HTR-8/SVneo (cell line): Measurements from ENCODE around the gene VSIG8.

Source experiments
- DNase-seq: peaks from one replicate; pipeline ENCODE4 v3.0.0; 2011; ENCODE audit warnings: low spot score, mixed read lengths; ENCODE audit not compliant: insufficient read length
- FAIRE-seq: peaks from 2 replicates; lab custom pipeline; 2011; peaks lifted over from hg19 to GRCh38; lab: Jason Lieb, UNC

Gene VSIG8

GRCh38 chr1:159889202-159889601, 26.7 kb upstream of the VSIG8 start:
- FAIRE-seq: no peak
- DNase-seq: no peak

DNA sequence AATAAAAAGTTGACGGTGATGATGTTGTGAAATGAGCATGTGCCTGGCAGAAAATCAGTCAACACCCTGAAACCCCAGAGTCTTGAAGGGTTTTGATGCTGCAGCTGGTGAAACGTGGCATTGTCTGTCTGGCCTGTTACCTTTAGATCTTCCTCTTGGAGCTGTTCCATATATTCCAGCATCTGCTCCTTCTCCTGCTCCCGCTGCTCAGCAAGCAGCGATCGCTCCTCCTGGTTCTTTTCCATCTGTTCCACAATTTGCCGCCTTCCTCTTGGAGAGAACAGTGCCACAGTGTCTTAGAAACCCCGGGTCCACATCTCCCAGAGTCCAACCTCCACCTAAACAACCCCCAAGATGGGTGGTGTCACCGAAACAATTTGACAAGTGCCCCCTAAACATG, 21.8 kb upstream of the VSIG8 start:
- FAIRE-seq (no peak), DNase-seq (no peak)

DNA sequence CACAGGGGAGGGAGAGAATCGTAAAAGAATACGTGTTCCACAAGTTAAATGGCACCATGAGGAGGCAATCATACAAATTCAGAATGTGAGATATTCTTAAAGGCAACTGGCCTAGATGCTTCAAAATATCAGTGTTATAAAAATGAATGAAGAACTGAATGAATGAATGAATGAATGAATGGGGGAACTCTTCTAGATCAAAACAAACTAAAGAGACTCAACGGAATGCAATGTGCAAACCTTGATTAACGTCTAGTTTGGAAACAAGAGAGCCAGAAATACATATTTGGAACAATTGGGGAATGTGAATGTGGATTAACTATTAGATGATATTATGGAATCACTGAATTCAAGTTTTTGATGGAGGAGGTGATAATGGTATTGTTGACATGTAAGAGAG, 20.7 kb upstream of the VSIG8 start:
- no peak for FAIRE-seq
- DNase-seq: no peak

DNA sequence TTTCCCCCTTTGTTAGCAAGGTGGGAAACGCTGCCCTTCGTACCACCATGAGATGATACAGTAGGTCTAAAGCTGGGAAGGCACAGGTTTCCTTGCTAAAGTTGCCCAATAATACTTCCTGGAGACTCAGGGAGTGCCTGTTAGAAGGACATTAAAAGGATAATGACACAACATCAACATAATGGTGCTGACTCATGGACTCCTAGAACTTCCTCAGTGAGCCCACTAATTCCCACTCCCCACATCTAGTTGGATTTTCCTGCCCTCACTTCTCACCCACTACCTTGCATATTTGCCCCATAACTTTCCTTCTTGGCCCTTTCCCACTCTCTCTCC, 20.0 kb upstream of the VSIG8 start:
- DNase-seq (no peak), FAIRE-seq (no peak)

GRCh38 chr1:159881622-159882526, 19.4 kb upstream of the VSIG8 start:
- peak; percentile 38 for FAIRE-seq
- peak; percentile 69 for DNase-seq

DNA sequence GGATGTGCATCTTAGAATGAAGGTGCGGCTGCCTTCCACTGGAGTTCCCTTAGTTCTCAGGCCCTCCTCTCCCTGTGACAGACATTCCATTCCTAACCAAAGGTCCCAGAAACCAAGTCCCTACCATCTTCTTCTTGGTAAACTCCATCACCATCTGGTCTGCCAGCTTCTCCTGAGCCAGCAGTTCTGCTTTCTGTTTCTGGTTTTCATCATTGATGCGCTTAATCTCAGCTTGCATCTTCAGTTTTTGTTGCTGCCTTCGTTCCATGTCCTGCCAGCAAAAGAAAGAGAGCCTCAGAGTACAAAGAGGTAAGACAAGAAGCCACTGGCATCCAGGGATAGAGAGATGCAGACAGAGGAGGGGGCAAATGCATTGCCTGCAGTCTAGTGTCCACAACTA, 18.0 kb upstream of the VSIG8 start:
- FAIRE-seq (no peak), DNase-seq (no peak)

GRCh38 chr1:159879977-159880376, 17.5 kb upstream of the VSIG8 start:
- DNase-seq: peak; percentile 19
- no peak for FAIRE-seq

DNA sequence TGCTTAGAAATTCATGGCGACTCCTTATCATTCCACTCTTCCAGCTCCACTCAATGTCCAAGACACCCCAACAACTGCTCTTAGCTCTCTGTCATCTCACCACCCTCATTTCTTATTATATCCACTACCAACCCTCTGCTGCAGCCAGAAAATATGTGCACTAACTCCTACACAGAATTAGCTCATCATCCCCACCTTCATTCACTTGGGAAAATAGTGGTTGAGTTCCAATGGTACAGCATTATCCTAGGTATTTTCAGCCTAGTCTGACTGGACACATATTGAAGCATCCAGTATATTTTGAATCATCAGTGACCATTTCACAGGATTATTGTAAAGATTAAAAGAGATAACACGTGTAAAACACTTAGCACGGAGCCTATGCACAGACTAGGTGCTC, 16.7 kb upstream of the VSIG8 start:
- no peak for FAIRE-seq
- DNase-seq: no peak

- DNase-seq: no peak
- FAIRE-seq: no peak
Measured at GRCh38 chr1:159877695-159878444, 15.4 kb upstream of the VSIG8 start.

DNA sequence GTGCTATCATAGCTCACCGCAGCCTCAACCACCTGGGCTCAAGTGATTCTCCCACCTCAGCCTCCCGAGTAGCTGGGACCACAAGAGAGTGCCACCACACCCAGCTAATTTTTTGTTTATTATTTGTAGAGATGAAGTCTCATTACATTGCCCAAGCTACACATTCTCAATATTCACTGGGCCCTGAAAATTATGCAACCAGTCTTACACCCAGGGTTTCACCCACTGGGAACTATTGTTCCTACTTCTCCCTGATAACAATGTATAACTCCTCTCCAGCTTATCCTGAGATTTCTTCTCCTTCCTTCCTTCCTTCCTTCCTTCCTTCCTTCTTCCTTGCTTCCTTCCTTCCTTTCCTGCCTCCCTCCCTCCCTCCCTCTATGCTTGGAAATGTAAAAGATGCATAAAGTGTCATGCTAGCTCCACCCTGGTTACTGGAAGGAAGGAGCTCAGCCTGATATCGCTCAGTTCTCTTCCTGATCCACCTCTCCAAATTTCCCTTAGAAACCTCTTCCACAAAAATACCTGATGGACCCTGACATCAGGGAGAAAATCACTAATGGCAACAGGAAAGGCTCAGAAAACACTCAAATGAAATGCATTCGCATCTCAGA, 11.2 kb upstream of the VSIG8 start:
- DNase-seq: no peak
- no peak for FAIRE-seq

DNA sequence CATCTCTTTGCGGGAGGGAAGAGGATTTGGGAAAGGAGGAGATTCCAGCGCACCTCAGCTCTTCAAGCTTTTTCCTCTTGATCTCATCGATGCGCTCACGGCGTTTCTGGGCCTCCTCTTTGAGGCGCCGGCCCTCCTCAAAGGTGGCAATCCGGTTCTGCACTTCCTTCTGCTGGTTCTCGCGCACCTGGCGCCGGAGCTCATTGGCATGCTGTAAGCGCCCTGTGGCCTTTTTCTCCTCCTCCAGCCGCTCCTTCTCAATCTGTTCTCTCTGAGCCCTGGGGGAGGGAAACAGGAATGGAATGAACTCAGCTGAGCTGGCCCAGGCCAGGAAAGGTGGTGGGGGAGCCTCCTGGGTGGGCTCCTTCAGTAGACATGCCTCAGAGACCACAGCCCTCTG, 10.4 kb upstream of the VSIG8 start:
- FAIRE-seq: no peak
- no peak for DNase-seq

DNA sequence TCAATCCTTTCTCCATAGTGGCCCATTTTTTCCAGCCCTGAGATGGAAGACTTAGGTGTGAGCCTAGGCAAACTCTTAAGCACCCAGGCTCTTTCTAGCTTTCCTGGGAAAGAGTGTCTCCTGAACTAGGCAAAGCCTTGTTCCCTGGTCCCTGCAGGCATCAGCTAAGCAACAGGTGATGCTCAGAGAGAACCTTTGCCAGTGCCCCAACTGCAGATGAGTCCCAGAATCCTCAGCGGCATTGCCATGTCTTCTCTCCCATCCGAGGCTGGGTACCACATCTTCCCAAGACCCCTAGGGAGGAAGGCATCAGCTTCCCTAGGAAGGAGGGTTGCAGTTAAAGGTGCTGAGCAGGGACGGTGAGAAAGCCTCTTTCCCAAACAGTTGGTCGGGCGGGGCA, 8.2 kb upstream of the VSIG8 start:
- FAIRE-seq: no peak
- DNase-seq: no peak

DNA sequence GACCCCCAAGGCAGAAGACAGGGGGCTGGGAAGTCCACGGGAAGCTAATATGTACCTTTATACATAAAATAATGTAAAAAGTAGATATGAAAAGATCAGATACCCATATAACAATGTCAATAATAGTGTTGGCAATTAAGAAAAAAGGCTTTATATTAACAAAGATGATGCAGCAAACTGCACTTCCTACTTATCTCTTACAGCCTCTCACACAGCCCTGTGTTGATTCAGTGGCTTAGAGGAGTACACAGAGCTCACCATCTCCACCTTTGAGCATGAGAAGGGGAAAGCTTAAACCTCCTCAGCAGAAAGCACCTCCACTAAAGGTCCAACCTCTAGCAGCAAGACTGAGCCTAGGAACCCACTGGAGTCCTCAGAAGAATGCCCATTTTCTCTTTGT, 7.2 kb upstream of the VSIG8 start:
- FAIRE-seq (no peak), DNase-seq (no peak)

DNA sequence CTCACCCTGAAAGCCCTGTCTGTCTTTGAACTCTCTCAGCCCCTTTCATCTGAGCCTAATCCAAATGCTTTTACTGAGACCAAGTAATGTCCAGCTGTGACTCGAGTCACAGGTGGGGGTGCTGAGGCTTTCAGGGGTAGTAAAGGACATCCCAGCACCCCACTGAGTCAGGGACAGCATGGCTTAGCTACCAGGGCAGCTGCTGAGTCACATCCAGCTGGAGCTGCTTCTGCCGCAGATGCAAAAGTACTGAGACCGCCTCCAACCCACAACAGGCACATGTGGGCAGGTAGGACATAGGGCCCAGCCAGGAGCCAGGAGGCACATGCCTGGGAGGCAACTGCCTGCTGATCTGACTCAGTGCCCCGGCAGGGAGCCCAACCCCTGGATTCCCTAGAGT, 6.7 kb upstream of the VSIG8 start:
- no peak for FAIRE-seq
- no peak for DNase-seq

GRCh38 chr1:159868766-159869165, 6.3 kb upstream of the VSIG8 start:
- FAIRE-seq (no peak), DNase-seq (no peak)

DNA sequence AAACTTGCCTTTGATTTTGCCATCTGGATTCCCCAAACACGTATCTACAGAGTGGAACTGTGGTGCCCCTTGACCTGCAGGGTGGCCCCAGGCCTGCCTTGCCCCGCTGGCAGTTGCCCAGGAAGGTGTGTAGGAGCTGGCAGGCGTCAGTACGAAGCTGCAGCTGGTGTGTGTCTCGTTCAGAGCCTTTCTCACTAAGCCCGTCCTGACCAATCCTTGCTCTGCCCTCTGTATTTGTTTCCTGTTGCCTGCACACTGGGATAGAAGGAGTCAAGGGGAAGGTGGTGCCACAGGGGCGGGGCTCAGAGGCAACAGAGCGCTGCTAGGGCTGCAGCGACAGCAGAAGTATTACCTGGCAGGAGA, 5.2 kb upstream of the VSIG8 start:
- DNase-seq (no peak), FAIRE-seq (no peak)

GRCh38 chr1:159866905-159867663, 4.6 kb upstream of the VSIG8 start:
- no peak for FAIRE-seq
- DNase-seq: no peak

GRCh38 chr1:159866066-159866465, 3.6 kb upstream of the VSIG8 start:
- no peak for DNase-seq
- FAIRE-seq: no peak

GRCh38 chr1:159864262-159864661, 1.8 kb upstream of the VSIG8 start:
- FAIRE-seq (no peak), DNase-seq (no peak)

- no peak for FAIRE-seq
Measured at GRCh38 chr1:159862031-159862430, 426 bp downstream of the VSIG8 start.

DNA sequence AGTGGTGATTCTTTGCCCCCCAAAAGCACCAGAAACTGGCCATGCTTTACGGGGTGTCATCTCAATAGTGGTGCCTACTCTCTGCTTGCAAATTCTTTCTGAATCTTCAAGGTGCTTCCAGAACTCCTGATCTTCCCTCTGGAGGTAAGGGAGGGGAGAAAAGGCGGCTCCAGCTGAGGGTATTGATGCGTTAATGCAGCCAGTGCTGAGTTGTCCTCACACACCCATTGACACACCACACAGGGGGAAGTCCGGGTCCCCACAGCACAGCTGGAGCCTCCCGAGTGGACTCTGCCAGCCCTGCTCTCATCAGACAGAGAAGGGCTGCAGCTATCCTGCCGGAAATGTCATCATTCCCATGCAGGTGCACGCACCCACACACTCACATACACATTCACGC, 1.2 kb downstream of the VSIG8 start:
- FAIRE-seq (no peak), DNase-seq (no peak)

More at GRCh38 chr1:159862031-159862430, 426 bp downstream of the VSIG8 start:
- DNase-seq: no peak
